OCI-LY1 (cell line): Measurements from ENCODE around the gene CDH13.

Experiments used
- CTCF ChIP-seq: fragments of 200-600 bp; sonication (generic), shearing (Covaris generic); IDR thresholded peaks from 2 replicates; pipeline ENCODE4 v1.5.1; 2017; ENCODE audit warnings: mild to moderate bottlenecking, antibody characterized with exemption, low read length, moderate library complexity, mixed read lengths
- EZH2 ChIP-seq: fragments of 200-600 bp; sonication (generic), shearing (Covaris generic); IDR thresholded peaks from 2 replicates; pipeline ENCODE4 v1.8.0; 2017; ENCODE audit warnings: borderline replicate concordance, mixed run types, mild to moderate bottlenecking, antibody characterized with exemption, low read length, moderate library complexity, mixed read lengths

- TF ChIP-seq CTCF, result no peak
- TF ChIP-seq EZH2, result no peak
These were observed 34.2 kb downstream of the CDH13 start for GRCh38 chr16:82660966-82661365.
